IMR-90 (cell line): ENCODE data around the gene YPEL1.

Experiments
- BHLHE40 ChIP-seq: fragments of 150-350 bp; IDR thresholded peaks from 2 replicates; pipeline ENCODE4 v1.6.1; 2016; ENCODE audit warnings: mild to moderate bottlenecking, low read depth, low read length
- CEBPB ChIP-seq: IDR thresholded peaks from 2 replicates; pipeline ENCODE4 v1.6.1; 2012; ENCODE audit warnings: low read depth, low read length, improper control_type of control experiment
- CHD1 ChIP-seq: IDR thresholded peaks from 2 replicates; pipeline ENCODE4 v1.6.1; 2012; ENCODE audit warnings: low read depth, low read length, improper control_type of control experiment
- CTCF ChIP-seq: conservative IDR thresholded peaks from 2 replicates; pipeline ENCODE4 v1.5.1; 2012; ENCODE audit warnings: mild to moderate bottlenecking, low read depth, low read length, improper control_type of control experiment
- ELK1 ChIP-seq: fragments of 150-350 bp; IDR thresholded peaks from 2 replicates; pipeline ENCODE4 v1.6.1; 2016; ENCODE audit warnings: low read depth, mild to moderate bottlenecking, low read length, moderate library complexity, borderline replicate concordance
- MAFK ChIP-seq: IDR thresholded peaks from 2 replicates; pipeline ENCODE4 v1.6.1; 2012; ENCODE audit warnings: low read depth, low read length, improper control_type of control experiment
- MAZ ChIP-seq: IDR thresholded peaks from 2 replicates; pipeline ENCODE4 v1.6.1; 2012; ENCODE audit warnings: low read depth, mild to moderate bottlenecking, low read length, improper control_type of control experiment, moderate library complexity, borderline replicate concordance
- MXI1 ChIP-seq: IDR thresholded peaks from 2 replicates; pipeline ENCODE4 v1.6.1; 2012; ENCODE audit warnings: low read depth, mild to moderate bottlenecking, low read length, moderate library complexity, borderline replicate concordance
- NFE2L2 ChIP-seq: fragments of 150-350 bp; IDR thresholded peaks from 2 replicates; pipeline ENCODE4 v1.6.1; 2016; ENCODE audit warnings: low read depth, mild to moderate bottlenecking, low read length
- POLR2A ChIP-seq: IDR thresholded peaks from 2 replicates; pipeline ENCODE4 v1.6.1; 2012; ENCODE audit warnings: mild to moderate bottlenecking, low read depth, low read length
- RCOR1 ChIP-seq: IDR thresholded peaks from 2 replicates; pipeline ENCODE4 v1.6.1; 2012; ENCODE audit warnings: mild to moderate bottlenecking, low read length, improper control_type of control experiment; ENCODE audit not compliant: insufficient replicate concordance
- RFX5 ChIP-seq: IDR thresholded peaks from 2 replicates; pipeline ENCODE4 v1.8.0; 2012; ENCODE audit warnings: low read depth, mild to moderate bottlenecking, low read length, moderate library complexity
- SMC3 ChIP-seq: fragments of 150-350 bp; IDR thresholded peaks from 2 replicates; pipeline ENCODE4 v1.6.1; 2016; ENCODE audit warnings: low read depth, mild to moderate bottlenecking, antibody characterized with exemption, low read length, moderate library complexity
- USF2 ChIP-seq: fragments of 150-350 bp; IDR thresholded peaks from 2 replicates; pipeline ENCODE4 v1.6.1; 2017; ENCODE audit warnings: mild to moderate bottlenecking, antibody characterized with exemption, low read length, low read depth

- TF ChIP-seq CTCF (no peak), CHD1 (no peak), MAZ (no peak), POLR2A (no peak), MAFK (no peak), MXI1 (no peak), ELK1 (no peak), NFE2L2 (no peak), CEBPB (peak; percentile 24; the same call in 1 of the 2 replicates), BHLHE40 (no peak), RCOR1 (no peak), SMC3 (no peak), USF2 (no peak), RFX5 (no peak)
Measured at GRCh38 chr22:21679383-21679782, 56.2 kb downstream of the YPEL1 start.
